ENCODE data around the gene NEGR1.

DNA sequence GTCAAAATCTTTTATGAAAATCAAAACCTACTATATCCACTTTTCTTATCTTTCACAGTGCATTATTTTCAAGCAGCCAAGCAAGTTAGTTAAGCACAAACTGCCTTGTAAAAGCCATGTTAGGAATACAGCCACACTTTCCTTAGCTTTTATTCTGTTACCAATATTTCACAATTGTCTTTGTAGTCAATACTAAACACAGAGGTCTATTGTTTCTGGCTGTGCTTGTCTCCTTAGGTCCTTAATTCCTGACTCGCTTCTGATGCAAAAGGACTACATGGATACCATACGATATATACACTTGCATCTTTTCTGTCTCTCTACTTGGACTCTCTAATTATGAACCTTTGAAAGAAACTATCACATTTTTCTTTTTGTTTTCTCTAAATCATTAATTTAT is 331.8 kb downstream of the NEGR1 start:
- TF ChIP-seq POLR2A (IDR thresholded peaks at IDR 0.05) (no peak), POLR2AphosphoS5 (IDR thresholded peaks at IDR 0.05) (no peak), EP300 (IDR thresholded peaks at IDR 0.05) (no peak)
- TF ChIP-seq, protein P1, sequence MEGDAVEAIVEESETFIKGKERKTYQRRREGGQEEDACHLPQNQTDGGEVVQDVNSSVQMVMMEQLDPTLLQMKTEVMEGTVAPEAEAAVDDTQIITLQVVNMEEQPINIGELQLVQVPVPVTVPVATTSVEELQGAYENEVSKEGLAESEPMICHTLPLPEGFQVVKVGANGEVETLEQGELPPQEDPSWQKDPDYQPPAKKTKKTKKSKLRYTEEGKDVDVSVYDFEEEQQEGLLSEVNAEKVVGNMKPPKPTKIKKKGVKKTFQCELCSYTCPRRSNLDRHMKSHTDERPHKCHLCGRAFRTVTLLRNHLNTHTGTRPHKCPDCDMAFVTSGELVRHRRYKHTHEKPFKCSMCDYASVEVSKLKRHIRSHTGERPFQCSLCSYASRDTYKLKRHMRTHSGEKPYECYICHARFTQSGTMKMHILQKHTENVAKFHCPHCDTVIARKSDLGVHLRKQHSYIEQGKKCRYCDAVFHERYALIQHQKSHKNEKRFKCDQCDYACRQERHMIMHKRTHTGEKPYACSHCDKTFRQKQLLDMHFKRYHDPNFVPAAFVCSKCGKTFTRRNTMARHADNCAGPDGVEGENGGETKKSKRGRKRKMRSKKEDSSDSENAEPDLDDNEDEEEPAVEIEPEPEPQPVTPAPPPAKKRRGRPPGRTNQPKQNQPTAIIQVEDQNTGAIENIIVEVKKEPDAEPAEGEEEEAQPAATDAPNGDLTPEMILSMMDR (IDR thresholded peaks at IDR 0.05), result no peak

All from upper lobe of left lung (tissue), 4 donors.